GM23248 (cell line): ENCODE data around the gene PPFIA1.

ENCODE experiments used
- EZH2 ChIP-seq: fragments of 200-600 bp; sonication (generic); IDR thresholded peaks from 2 replicates; pipeline ENCODE4 v1.6.1; 2018; ENCODE audit warnings: antibody characterized with exemption, mild to moderate bottlenecking; ENCODE audit not compliant: insufficient read depth, poor library complexity, severe bottlenecking
- EZH2phosphoT487 ChIP-seq: fragments of 200-600 bp; sonication (generic); IDR thresholded peaks from 2 replicates; pipeline ENCODE4 v1.6.1; 2018; ENCODE audit warnings: antibody characterized with exemption, moderate library complexity, mild to moderate bottlenecking, low read depth; ENCODE audit not compliant: insufficient read depth

- TF ChIP-seq EZH2 (no peak), EZH2phosphoT487 (no peak)
Observed at GRCh38 chr11:70402016-70402415, 131.5 kb downstream of the PPFIA1 start.
